ENCODE data around the gene XXYLT1. TPM values are rescaled to one million over a fixed set of nuclear protein-coding genes. Genes with fewer than 3 reads are reported as not detected.

Gene XXYLT1
- total RNA-seq, 4 donors from 2014 or later: 5.4 to 18.2 (median 6.9) TPM

DNA sequence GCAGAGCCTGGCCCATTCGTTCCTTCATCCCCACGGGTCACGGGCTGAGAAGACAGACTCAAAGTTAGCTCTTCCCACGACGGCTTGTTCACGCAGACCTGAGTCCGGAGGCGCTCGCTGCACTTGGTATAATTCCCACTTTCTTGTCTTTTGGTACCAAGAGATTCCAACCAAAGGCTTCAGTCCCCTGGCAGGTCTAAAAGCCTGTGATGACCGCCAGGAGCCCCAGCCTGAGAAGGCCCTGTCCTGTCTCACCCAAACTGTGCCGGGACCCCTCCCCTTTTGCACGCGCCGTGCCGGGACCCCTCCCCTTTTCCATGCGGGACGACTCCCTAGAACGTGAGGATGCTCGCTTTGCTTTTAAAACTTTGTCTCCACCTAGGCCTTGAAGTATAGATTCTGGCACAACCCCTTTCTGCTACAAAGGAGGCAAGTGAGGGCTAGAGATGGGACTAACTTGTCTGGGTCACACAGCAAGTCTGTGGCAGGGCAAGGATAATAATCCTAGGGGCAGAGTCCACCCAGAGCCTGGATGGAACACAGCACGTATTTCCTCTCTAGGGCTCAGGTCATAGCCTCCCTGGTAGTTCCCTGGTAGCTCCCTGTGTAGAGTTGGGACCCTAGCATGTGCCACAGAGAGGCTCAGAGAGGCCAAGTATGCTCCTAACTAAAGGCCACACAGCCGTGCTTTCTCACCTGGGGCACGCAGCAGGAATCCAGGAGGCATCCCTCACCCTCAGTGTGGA lies 211.3 kb downstream of the XXYLT1 start:
- TF ChIP-seq POLR2A (IDR thresholded peaks at IDR 0.05): no peak
- TF ChIP-seq, protein P1, sequence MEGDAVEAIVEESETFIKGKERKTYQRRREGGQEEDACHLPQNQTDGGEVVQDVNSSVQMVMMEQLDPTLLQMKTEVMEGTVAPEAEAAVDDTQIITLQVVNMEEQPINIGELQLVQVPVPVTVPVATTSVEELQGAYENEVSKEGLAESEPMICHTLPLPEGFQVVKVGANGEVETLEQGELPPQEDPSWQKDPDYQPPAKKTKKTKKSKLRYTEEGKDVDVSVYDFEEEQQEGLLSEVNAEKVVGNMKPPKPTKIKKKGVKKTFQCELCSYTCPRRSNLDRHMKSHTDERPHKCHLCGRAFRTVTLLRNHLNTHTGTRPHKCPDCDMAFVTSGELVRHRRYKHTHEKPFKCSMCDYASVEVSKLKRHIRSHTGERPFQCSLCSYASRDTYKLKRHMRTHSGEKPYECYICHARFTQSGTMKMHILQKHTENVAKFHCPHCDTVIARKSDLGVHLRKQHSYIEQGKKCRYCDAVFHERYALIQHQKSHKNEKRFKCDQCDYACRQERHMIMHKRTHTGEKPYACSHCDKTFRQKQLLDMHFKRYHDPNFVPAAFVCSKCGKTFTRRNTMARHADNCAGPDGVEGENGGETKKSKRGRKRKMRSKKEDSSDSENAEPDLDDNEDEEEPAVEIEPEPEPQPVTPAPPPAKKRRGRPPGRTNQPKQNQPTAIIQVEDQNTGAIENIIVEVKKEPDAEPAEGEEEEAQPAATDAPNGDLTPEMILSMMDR (IDR thresholded peaks at IDR 0.05): no peak
- H3K36me3 ChIP-seq: no peaks in the 10 kb centered on the region
- no peak overlapping the region for H3K27ac ChIP-seq
- no peaks in the 10 kb centered on the region for H3K27me3 ChIP-seq
- peak in 2 of 3 donors; percentile 53 to 66 for DNase-seq
- H3K4me3 ChIP-seq: no peak overlapping the region
- no peaks in the 10 kb centered on the region for H3K9me3 ChIP-seq
- peaks cover 0 to 4% (median 0%) of the 10 kb centered on the region in 4 donors for H3K4me1 ChIP-seq

- DNase-seq: peak in 1 of 3 donors; percentile 45
- no peaks in the 10 kb centered on the region for H3K36me3 ChIP-seq
- no peaks in the 10 kb centered on the region for H3K4me1 ChIP-seq
- H3K9me3 ChIP-seq: no peaks in the 10 kb centered on the region
- H3K4me3 ChIP-seq: no peak overlapping the region
- no peak overlapping the region for H3K27ac ChIP-seq
- H3K27me3 ChIP-seq: no peaks in the 10 kb centered on the region
- TF ChIP-seq, protein P1 (IDR thresholded peaks at IDR 0.05): no peak
- no peak for TF ChIP-seq POLR2A (IDR thresholded peaks at IDR 0.05)
These were observed 212.0 kb downstream of the XXYLT1 start for GRCh38 chr3:195059006-195059350.

DNA sequence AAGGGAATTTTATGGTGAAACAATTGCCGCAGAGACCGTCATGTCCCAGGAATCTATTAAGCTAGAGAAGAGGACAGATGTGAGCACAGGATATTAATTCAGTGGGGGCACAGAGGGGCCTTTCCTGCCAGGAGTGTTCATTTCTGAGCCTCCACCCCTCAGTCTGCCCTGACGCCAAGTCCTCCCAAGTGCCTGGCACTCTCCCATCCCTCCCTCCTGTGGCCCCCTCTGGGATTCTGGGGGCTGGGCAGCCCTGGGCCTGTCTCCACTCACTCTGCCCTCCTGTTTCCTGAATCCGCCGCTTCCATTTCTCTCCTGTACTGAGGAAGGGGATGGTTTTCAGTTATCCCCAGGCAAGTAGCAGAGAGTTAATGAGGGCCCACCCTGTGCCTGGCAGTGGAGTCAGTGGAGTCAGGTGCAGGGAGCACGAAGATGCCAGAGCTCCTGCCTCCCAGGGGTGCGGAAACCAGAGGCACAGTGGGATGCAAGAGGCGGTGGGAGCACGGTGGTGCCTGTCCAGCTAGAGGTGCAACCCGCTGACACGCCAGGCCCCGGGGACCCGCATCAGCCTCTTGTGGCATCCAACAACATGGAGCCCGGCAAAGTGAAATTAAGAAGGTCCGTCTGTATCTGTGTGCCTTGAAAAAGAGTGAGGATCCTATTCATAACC lies 212.5 kb downstream of the XXYLT1 start:
- DNase-seq: peak in 1 of 3 donors; percentile 39
- Histone ChIP-seq H3K4me1 (no peaks in the 10 kb centered on the region), H3K36me3 (no peaks in the 10 kb centered on the region), H3K27me3 (no peaks in the 10 kb centered on the region), H3K9me3 (no peaks in the 10 kb centered on the region), H3K27ac (peak overlapping the region in 1 of 4 donors; percentile 25), H3K4me3 (no peak overlapping the region)
- TF ChIP-seq POLR2A (IDR thresholded peaks at IDR 0.05): no peak
- TF ChIP-seq, protein P1 (IDR thresholded peaks at IDR 0.05): no peak

GRCh38 chr3:195057716-195058115 lies 213.2 kb downstream of the XXYLT1 start:
- H3K27ac ChIP-seq: no peak overlapping the region
- no peaks in the 10 kb centered on the region for H3K27me3 ChIP-seq
- DNase-seq: peak in 1 of 3 donors; percentile 16
- H3K36me3 ChIP-seq: no peaks in the 10 kb centered on the region
- H3K4me3 ChIP-seq: no peak overlapping the region
- no peaks in the 10 kb centered on the region for H3K4me1 ChIP-seq
- H3K9me3 ChIP-seq: no peaks in the 10 kb centered on the region
- no peak for TF ChIP-seq POLR2A (IDR thresholded peaks at IDR 0.05)
- TF ChIP-seq, protein P1 (IDR thresholded peaks at IDR 0.05): no peak

GRCh38 chr3:195056506-195056905 lies 214.5 kb downstream of the XXYLT1 start:
- Histone ChIP-seq H3K4me3 (no peak overlapping the region), H3K27me3 (no peaks in the 10 kb centered on the region), H3K9me3 (no peaks in the 10 kb centered on the region), H3K4me1 (no peaks in the 10 kb centered on the region), H3K36me3 (no peaks in the 10 kb centered on the region), H3K27ac (no peak overlapping the region)
- no peak for TF ChIP-seq POLR2A (IDR thresholded peaks at IDR 0.05)
- TF ChIP-seq, protein P1 (IDR thresholded peaks at IDR 0.05): no peak
- peak in 2 of 3 donors; percentile 11 to 34 for DNase-seq
